Measurements from ENCODE around the gene VTA1. TPM values are rescaled to one million over a fixed set of nuclear protein-coding genes. Genes with fewer than 3 reads are reported as not detected.

Gene VTA1
- total and polyA plus RNA-seq, 2 of the 4 experiments (the other 2 are of a cell fraction): 60.9 to 120 TPM

- no peak overlapping the region for H2AFZ ChIP-seq (replicated peaks; ENCODE audit: low read length, poor library complexity)
- H3K4me1 ChIP-seq (ENCODE audit: control insufficient read depth, insufficient read depth, low read length): peaks cover 3% of the 10 kb centered on the region; the same call in 1 of the 2 replicates
- dilution Hi-C loops (cut with HindIII; ENCODE audit: low sequenced_read_pairs, unreplicated experiment): no loop called here
- ChIA-PET POLR2A (ENCODE audit: unreplicated experiment) (no interaction called here), CTCF (no interaction called here)
- H3K56ac ChIP-seq (ENCODE audit: extremely low read depth, insufficient read depth, low read length): no peak overlapping the region
- H2BK15ac ChIP-seq (ENCODE audit: low read depth, low read length): no peak overlapping the region
- no peak overlapping the region for H3K9ac ChIP-seq (ENCODE audit: low read depth, low read length)
- DNase-seq: no peak
- H3K4me2 ChIP-seq (ENCODE audit: low read depth, low read length): no peak overlapping the region
- no peaks in the 10 kb centered on the region for H3K9me1 ChIP-seq (ENCODE audit: insufficient read depth, low read length)
- no peak for TF ChIP-seq NFE2L2 (IDR thresholded peaks at IDR 0.05; ENCODE audit: low read depth, low read length)
- TF ChIP-seq USF2 (IDR thresholded peaks at IDR 0.05; ENCODE audit: low read depth, low read length): no peak
- H3K4ac ChIP-seq (ENCODE audit: low read depth, low read length): no peak overlapping the region
- no peak overlapping the region for H2AK5ac ChIP-seq (ENCODE audit: low read depth, low read length)
- 91% methylated on average over 6 of the region's 8 CpGs; no CpG with 5 or more reads in 1 of the 2 experiments for WGBS, 2 experiments (ENCODE audit: extremely low coverage in 2 of 2, insufficient read length in 1 of 2)
- H3K79me1 ChIP-seq (ENCODE audit: low read depth in 1 of 2, low read length in 2 of 2): no peaks in the 10 kb centered on the region
- no peak overlapping the region for H2AK9ac ChIP-seq (replicated peaks; ENCODE audit: low read depth, low read length, poor library complexity)
- no peak overlapping the region for H4K91ac ChIP-seq (ENCODE audit: insufficient read depth, low read depth, low read length)
- no peak overlapping the region for H3K18ac ChIP-seq (ENCODE audit: low read depth, low read length)
- H3K23ac ChIP-seq (ENCODE audit: low read depth, low read length): no peak overlapping the region
- intact Hi-C loops (cut with micrococcal nuclease): no loop called here
- no peak overlapping the region for H2BK120ac ChIP-seq (ENCODE audit: low read depth, low read length)
- H2BK20ac ChIP-seq (ENCODE audit: low read depth, low read length): no peak overlapping the region
- H3K9me3 ChIP-seq (ENCODE audit: control insufficient read depth, insufficient read depth, low read length): peaks cover 3% of the 10 kb centered on the region; the same call in 1 of the 2 replicates
- H4K5ac ChIP-seq (ENCODE audit: low read depth, low read length): no peak overlapping the region
- no peak for ATAC-seq (ENCODE audit: low read depth)
- H4K20me1 ChIP-seq (ENCODE audit: insufficient read depth, low read length): no peaks in the 10 kb centered on the region
- H3K4me3 ChIP-seq (ENCODE audit: insufficient read depth, low read depth, low read length): no peak overlapping the region
- no TSS peak for BruUV-seq (replicated peaks)
- H3K27ac ChIP-seq (ENCODE audit: insufficient read depth, low read length): no peak overlapping the region
- H3K14ac ChIP-seq (replicated peaks; ENCODE audit: low read depth, low read length): no peak overlapping the region
- H3K36me3 ChIP-seq (ENCODE audit: control insufficient read depth, insufficient read depth, low read length): no peaks in the 10 kb centered on the region
- in situ Hi-C loops (cut with MboI; ENCODE audit: low sequenced_read_pairs): no loop called here
- no peaks in the 10 kb centered on the region for H3K27me3 ChIP-seq (ENCODE audit: control insufficient read depth, insufficient read depth, low read length)
- H2BK5ac ChIP-seq (ENCODE audit: low read depth, low read length, poor library complexity, severe bottlenecking): no peak overlapping the region
- H4K8ac ChIP-seq (ENCODE audit: low read depth in 2 of 2, low read length in 2 of 2): no peak overlapping the region
These were observed 111.7 kb downstream of the VTA1 start for GRCh38 chr6:142258757-142259156.

All from IMR-90 (cell line).